ENCODE data around the gene PTK6.

Gene PTK6

GRCh38 chr20:63563225-63563935 is 26.2 kb upstream of the PTK6 start:
- no peak overlapping the region for H3K27ac ChIP-seq (ENCODE audit: extremely low read depth, low read depth, low read length)
- CTCF ChIA-PET = interaction anchor here (0.7 kb wide), 1 partner anchor 8 kb away, joined by 3 read pairs; no protein-coding TSS in a partner anchor
- H3K9me3 ChIP-seq (ENCODE audit: control insufficient read depth, insufficient read depth, low read depth, low read length) = no peaks in the 10 kb centered on the region
- no peaks in the 10 kb centered on the region for H3K4me1 ChIP-seq (ENCODE audit: control insufficient read depth, insufficient read depth, low read length)
- TF ChIP-seq HIC1 (tag by site-specific recombination; IDR thresholded peaks at IDR 0.05) = no peak
- TF ChIP-seq ZNF138 (tag by site-specific recombination; IDR thresholded peaks at IDR 0.05; ENCODE audit: borderline replicate concordance) = no peak
- no peak for TF ChIP-seq ZNF366 (tag by site-specific recombination; conservative IDR thresholded peaks at IDR 0.05)
- no peak for TF ChIP-seq OSR2 (tag by site-specific recombination; IDR thresholded peaks at IDR 0.05)
- POLR2A ChIA-PET = no interaction called here
- no peak overlapping the region for H3K4me3 ChIP-seq (ENCODE audit: low read depth, low read length)
- peaks cover 0 to 41% of the 10 kb centered on the region in 2 experiments; a peak in 1 of 3 replicates for H3K36me3 ChIP-seq (ENCODE audit: control insufficient read depth in 2 of 2, insufficient read depth in 1 of 2, low read length in 2 of 2)

- no peak overlapping the region for H3K4me3 ChIP-seq (ENCODE audit: low read depth, low read length)
- H3K36me3 ChIP-seq (ENCODE audit: control insufficient read depth in 2 of 2, insufficient read depth in 1 of 2, low read length in 2 of 2) = peaks cover 0 to 41% of the 10 kb centered on the region in 2 experiments; a peak in 1 of 3 replicates
- H3K9me3 ChIP-seq (ENCODE audit: control insufficient read depth, insufficient read depth, low read depth, low read length) = no peaks in the 10 kb centered on the region
- CTCF ChIA-PET = interaction anchor here (0.7 kb wide), 1 partner anchor 9 kb away, joined by 3 read pairs; no protein-coding TSS in a partner anchor
- POLR2A ChIA-PET = no interaction called here
- no peak for TF ChIP-seq BCL11B (tag by site-specific recombination; IDR thresholded peaks at IDR 0.05; ENCODE audit: low read depth)
- TF ChIP-seq SALL2 (tag by site-specific recombination; IDR thresholded peaks at IDR 0.05; ENCODE audit: borderline replicate concordance) = no peak
- no peak for TF ChIP-seq KLF7 (tag by site-specific recombination; IDR thresholded peaks at IDR 0.05; ENCODE audit: borderline replicate concordance)
- no peak for TF ChIP-seq ZNF670 (tag by site-specific recombination; IDR thresholded peaks at IDR 0.05; ENCODE audit: low read depth)
- TF ChIP-seq ZNF274 (IDR thresholded peaks at IDR 0.05; ENCODE audit: low read length) = no peak
- no peak for TF ChIP-seq ZNF274 (tag by site-specific recombination; IDR thresholded peaks at IDR 0.05; ENCODE audit: borderline replicate concordance)
- no peak for TF ChIP-seq ZNF404 (tag by site-specific recombination; IDR thresholded peaks at IDR 0.05)
- no peak for TF ChIP-seq ZNF704 (tag by site-specific recombination; IDR thresholded peaks at IDR 0.05)
- TF ChIP-seq REPIN1 (tag by site-specific recombination; IDR thresholded peaks at IDR 0.05; ENCODE audit: low read depth) = no peak
- no peak for TF ChIP-seq ZNF239 (tag by site-specific recombination; IDR thresholded peaks at IDR 0.05)
- TF ChIP-seq ZNF398 (tag by site-specific recombination; IDR thresholded peaks at IDR 0.05) = no peak
- H3K27ac ChIP-seq (ENCODE audit: extremely low read depth, low read depth, low read length) = no peak overlapping the region
- H3K4me1 ChIP-seq (ENCODE audit: control insufficient read depth, insufficient read depth, low read length) = no peaks in the 10 kb centered on the region
These were observed 25.5 kb upstream of the PTK6 start for GRCh38 chr20:63562461-63563224.

Measured in HEK293 (cell line).